Activated T-helper 1 cell treated with anti-CD3 and anti-CD28 coated beads, Interleukin-12 subunit alpha, Interleukin-12 subunit beta, Interleukin-2, Interleukin-4 antibody, amounts not matched to agents 30 ng/mL and 10 ng/mL and 1 ng/mL, durations not matched to agents 14 hours and 24 hours and 36 hours (primary cell): ENCODE measurements around the gene ERGIC1. TPM values are rescaled to one million over a fixed set of nuclear protein-coding genes. Genes with fewer than 3 reads are reported as not detected.
A peak's percentile ranks its signal among the peaks of the same experiment; 100 is the strongest.
"Not testable (repeated sequence)": the region's sequence is repeated elsewhere in the genome, so short reads cannot be mapped to it uniquely, and the experiment has no call there.

Source experiments
- DNase-seq: peaks from one replicate; pipeline ENCODE4 v3.0.0; 2021; ENCODE audit warnings: low spot score
- H3K27ac Mint-ChIP-seq: one replicate; pipeline ENCODE4 v1.8.0; 2021; ENCODE audit warnings: mild to moderate bottlenecking, mixed read lengths
- H3K27me3 Mint-ChIP-seq: one replicate; pipeline ENCODE4 v1.8.0; 2022; ENCODE audit warnings: mild to moderate bottlenecking, moderate library complexity, mixed read lengths; ENCODE audit not compliant: insufficient read depth
- H3K36me3 Mint-ChIP-seq: one replicate; pipeline ENCODE4 v1.8.0; 2021; ENCODE audit warnings: low read depth, mixed read lengths
- H3K4me1 Mint-ChIP-seq: one replicate; pipeline ENCODE4 v1.8.0; 2021; ENCODE audit warnings: low read depth, mixed read lengths
- H3K4me3 Mint-ChIP-seq: one replicate; pipeline ENCODE4 v1.8.0; 2021; ENCODE audit warnings: mild to moderate bottlenecking, moderate library complexity, mixed read lengths
- H3K9me3 Mint-ChIP-seq: one replicate; pipeline ENCODE4 v1.8.0; 2021; ENCODE audit warnings: mixed read lengths
- intact Hi-C: fragments of 100-400 bp; cut with micrococcal nuclease; formaldehyde crosslinking; loops from one replicate; pipeline ENCODE4 v1.15.1; 2024
- total RNA-seq: library from RNA; stranded (reverse); gene quantifications from 2 replicates; pipeline ENCODE4 v1.2.3, GENCODE V29; 2022

ERGIC1 gene, protein sequence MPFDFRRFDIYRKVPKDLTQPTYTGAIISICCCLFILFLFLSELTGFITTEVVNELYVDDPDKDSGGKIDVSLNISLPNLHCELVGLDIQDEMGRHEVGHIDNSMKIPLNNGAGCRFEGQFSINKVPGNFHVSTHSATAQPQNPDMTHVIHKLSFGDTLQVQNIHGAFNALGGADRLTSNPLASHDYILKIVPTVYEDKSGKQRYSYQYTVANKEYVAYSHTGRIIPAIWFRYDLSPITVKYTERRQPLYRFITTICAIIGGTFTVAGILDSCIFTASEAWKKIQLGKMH
- total RNA-seq = 47.4 and 47.9 TPM in 2 replicates

DNA sequence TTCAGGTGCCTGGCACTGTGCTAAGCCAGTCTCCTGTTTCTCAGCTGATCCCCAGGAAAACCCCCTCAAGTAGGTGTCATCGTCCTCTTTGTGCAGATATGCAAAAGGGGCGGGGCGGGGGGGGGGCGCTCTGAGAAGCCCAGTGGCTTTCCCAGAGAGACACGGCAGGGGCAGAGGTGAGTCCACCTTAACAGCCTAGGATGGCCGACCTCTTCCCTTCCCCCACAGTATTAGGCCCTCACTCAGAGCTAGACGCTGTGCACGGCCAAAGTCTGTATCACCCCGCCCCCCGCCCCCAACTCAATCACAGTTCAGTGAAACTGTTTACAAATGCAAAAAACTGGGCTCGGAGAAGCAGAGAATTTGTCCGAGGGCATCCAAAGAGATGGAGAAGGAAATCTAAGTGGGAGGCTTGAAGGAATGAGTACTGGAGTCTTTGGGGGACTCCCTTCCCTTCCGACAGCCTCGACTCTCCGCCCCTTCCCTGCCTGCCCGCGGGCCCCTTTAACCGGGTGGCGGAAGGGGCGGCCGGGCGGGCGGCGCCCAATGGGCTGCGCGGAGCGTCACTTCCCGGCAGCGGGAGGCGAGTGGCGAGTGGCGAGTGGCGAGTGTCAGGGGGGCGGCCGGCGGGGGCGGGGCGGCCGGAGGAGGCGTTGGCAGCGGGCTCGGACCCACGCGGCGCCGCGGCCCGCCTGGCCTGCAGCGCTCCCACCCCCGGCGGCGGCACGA, at the start of gene ERGIC1:
ERGIC1 (plus strand) TSS at position 566 of the 729 bp plus-strand sequence; CDS start at position 729, 163 bp downstream.
- peak; percentile 79 for DNase-seq
- intact Hi-C loops = loop anchor here (1.0 to 2.0 kb wide), 7 partner anchors 27 to 310 kb away; partner anchors contain the start of genes BNIP1, CREBRF and DUSP1
- Mint-ChIP-seq H3K9me3 (no peaks in the 10 kb centered on the region), H3K4me3 (peak within 1 kb of the TSS; percentile 88), H3K27ac (peak within 1 kb of the TSS; percentile 85), H3K4me1 (peaks cover 19% of the 10 kb centered on the region), H3K27me3 (no peaks in the 10 kb centered on the region), H3K36me3 (no peaks in the 10 kb centered on the region)

DNA sequence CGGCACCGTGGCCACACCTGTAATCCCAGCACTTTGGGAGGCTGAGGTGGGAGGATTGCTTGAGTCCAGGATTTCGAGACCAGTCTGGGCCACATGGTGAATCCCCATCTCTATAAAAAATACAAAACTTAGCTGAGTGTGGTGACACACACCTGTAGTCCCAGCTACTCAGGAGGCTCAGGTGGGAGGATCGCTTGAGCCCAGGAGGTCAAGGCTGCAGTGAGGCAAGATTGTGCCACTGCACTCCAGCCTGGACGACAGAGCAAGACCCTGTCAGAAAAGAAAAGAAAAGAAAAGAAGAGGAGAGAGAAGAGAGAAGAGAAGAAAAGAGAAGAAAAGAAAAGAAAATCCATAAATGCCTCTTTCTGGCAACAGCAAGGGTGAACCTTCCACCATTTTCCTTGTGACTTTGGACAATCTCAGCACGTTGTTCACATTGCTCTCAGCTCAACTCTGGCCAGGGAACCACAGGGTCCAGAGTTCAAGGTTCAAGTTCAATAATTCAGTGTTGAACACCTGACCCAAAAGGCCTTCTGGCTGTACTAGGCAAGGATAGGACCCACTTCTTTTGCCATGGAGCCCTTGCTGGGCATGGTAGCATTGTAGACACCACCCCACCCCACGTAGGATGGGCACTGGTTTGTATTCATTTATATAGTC, 48.5 kb upstream of the ERGIC1 start:
- H3K9me3 Mint-ChIP-seq = no peaks in the 10 kb centered on the region

DNA sequence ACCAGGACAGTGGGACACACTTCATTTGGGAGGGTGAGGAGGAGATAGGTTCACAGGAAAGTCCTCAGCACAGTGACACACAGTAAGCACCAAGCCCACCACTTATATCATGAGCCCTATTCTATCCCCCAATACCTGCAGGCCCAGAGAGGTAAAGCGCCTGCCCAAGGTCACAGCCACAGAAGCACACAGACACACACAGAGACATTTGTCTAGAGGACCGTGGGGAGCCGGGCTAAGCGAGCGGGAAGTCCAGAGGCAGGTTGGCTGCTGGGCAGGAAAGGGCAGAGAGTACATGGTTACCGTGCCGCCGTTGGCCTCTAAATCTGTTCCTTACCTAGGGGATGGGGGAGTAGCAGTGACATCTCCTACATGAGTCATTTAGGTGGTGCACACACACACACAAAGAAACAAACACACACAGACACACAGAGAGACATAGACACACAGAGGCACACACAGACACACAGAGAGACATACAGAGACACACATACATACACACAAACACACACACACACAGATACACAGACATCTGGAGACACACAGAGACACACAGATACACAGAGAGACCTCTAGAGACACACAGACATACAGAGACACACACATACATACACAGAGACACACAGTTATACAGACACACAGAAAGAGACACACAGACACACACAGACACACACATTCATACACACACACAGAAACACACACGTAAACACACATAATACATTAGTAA, 47.2 kb upstream of the ERGIC1 start:
- H3K4me1 Mint-ChIP-seq = no peaks in the 10 kb centered on the region
- DNase-seq = no peak
- H3K27me3 Mint-ChIP-seq = peaks cover 3% of the 10 kb centered on the region
- H3K36me3 Mint-ChIP-seq = no peaks in the 10 kb centered on the region
- intact Hi-C loops = no loop called here
- no peak overlapping the region for H3K27ac Mint-ChIP-seq
- no peak overlapping the region for H3K4me3 Mint-ChIP-seq
- H3K9me3 Mint-ChIP-seq = no peaks in the 10 kb centered on the region

More for the DNA sequence above, 48.5 kb upstream of the ERGIC1 start:
- intact Hi-C loops = no loop called here
- Mint-ChIP-seq H3K4me3 (no peak overlapping the region), H3K4me1 (no peaks in the 10 kb centered on the region), H3K36me3 (no peaks in the 10 kb centered on the region), H3K27ac (no peak overlapping the region), H3K27me3 (peaks cover 3% of the 10 kb centered on the region)
- no peak for DNase-seq

DNA sequence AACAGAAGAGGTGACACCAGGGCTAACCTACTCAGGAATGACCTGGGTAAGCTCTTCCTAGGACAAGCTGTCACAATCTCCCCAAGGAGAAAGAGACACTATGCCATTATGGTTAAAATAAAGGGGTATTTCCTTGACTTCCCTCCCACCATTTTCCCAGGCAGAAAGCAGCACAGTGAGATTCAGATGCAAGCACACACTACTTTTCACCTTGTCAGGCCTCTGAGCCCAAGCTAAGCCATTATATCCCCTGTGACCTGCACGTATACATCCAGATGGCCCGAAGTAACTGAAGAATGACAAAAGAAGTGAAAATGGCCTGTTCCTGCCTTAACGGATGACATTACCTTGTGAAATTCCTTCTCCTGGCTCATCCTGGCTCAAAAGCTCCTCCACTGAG, 46.5 kb upstream of the ERGIC1 start:
- H3K4me3 Mint-ChIP-seq, intact Hi-C loops, H3K27ac Mint-ChIP-seq, H3K36me3 Mint-ChIP-seq, H3K27me3 Mint-ChIP-seq, H3K4me1 Mint-ChIP-seq, DNase-seq, H3K9me3 Mint-ChIP-seq: not testable (repeated sequence)

DNA sequence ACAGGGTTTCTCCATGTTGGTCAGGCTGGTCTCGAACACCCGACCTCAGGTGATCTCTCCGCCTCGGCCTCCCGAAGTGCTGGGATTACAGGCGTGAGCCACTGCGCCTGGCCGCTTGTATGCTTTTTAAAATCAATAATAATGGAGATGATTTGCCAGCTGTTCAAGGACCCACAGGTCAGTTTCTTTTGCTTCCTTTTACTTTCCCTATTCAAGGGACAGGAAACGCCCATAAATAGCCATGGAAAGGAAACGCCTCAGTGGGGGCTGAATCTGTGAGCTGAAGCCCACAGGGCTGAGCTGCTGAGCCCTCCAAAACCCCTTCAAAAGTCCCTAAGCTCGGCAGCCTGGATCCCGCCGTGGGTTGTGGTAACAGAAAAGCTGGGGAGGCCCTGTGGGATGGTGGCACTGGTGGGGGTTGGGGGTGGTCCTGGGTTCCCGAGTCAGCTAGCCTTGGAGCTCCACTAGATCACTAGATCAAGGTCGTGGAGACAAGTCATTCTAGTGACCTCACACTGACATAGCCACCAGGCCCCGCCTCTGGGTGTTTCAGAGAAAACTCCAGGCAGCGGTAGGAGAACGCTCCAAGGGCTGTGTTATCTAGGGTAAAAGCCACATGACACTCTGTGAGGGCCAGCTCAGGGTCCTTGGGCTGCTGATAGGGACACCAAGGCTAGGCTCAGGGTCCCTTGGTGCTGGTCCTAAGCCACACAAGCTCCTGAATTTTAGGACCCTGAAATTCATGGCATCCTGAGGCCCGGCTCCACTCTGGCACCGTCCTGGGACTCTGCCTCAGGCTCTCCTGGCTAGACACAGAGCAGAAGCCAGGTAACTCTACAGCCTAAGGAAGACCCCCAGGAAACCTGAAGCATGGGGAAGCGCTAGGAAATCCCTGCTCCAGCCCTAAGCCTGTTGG, 45.0 kb upstream of the ERGIC1 start:
- Mint-ChIP-seq H3K27me3 (peaks cover 3% of the 10 kb centered on the region), H3K36me3 (no peaks in the 10 kb centered on the region), H3K4me3 (no peak overlapping the region), H3K4me1 (no peaks in the 10 kb centered on the region), H3K9me3 (no peaks in the 10 kb centered on the region), H3K27ac (no peak overlapping the region)
- intact Hi-C loops = no loop called here
- DNase-seq = no peak

DNA sequence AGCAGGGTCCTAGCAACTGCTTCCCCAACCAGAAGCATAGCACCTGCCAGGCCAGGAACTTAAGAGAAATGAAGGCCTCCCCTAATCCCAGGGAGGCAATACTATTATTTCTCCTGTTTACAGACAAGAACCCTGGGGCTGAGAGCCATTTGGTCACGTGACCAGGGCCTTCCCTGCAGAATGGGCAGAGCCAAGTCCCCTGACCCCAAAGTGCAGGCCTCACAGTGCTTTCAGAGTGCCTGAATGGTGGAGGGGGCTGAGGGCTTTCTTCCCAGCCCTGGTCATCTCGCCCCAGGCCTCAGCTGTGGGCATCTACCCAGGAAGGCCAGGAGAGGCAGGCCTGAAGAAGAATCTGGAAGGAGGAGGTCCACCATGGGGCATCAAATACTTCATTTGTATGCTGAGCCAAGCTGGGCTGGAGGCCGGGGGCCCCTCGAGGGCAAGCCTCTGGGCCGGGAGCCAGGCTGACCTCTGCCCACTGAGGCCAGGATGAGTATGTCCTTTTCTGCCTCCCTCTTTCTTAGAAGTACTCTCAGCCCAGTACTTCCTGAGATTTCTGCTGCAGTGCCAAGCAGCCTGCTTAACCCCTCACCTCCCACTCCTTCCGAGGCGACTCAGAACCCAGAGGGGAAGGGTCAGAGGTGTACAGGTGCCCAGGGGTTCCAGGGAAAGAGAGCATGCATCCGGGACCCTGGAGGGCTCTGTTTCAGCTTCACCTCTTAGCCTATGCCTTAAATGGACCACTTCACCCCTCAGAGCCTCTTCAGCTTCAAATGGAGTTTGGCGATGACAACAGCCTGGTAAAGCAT, 44.2 kb upstream of the ERGIC1 start:
- H3K4me3 Mint-ChIP-seq = no peak overlapping the region
- no peaks in the 10 kb centered on the region for H3K4me1 Mint-ChIP-seq
- DNase-seq = no peak
- no peaks in the 10 kb centered on the region for H3K27me3 Mint-ChIP-seq
- no peaks in the 10 kb centered on the region for H3K36me3 Mint-ChIP-seq
- H3K27ac Mint-ChIP-seq = no peak overlapping the region
- intact Hi-C loops = no loop called here
- no peaks in the 10 kb centered on the region for H3K9me3 Mint-ChIP-seq

DNA sequence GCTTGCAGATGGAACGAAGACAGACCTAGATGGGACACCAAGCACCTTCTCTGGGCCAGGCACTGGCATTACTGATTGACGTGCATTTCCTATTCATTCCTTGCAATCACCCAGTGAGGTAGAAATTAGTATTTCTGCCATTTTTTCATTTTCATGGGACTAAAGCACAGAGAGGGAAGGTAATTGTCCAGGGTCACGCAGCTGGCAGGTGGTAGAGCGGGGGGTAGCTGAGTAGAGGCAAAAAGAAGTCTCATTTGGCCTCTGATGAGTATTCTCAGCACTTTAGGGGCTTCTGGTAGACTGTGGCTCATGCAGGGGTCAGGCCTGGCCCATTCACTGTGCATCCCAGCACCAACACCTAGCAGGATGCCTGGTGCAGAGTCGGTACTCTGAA, 43.6 kb upstream of the ERGIC1 start:
- intact Hi-C loops = no loop called here
- H3K4me3 Mint-ChIP-seq = no peak overlapping the region

DNA sequence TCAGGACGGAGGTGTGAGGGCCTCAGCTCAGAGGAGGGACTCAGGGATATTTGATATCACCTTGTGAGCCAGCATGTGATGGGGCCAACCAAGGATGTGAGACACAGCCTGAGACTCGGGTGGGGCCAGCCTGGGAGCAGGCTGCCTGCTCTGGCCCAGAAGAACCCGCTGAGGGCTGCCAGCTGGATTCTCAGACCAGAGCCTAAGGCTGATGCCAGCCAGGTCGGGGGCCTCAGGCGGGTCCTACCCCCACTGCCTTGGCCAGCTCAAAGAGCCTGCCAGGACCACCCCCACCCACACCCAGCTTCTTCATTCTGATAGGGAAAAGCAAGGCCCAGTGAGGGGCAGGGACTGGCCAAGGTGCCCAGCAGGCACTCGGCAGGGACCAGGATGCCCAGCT, 42.8 kb upstream of the ERGIC1 start:
- Mint-ChIP-seq H3K36me3 (no peaks in the 10 kb centered on the region), H3K27ac (no peak overlapping the region), H3K9me3 (no peaks in the 10 kb centered on the region), H3K4me3 (no peak overlapping the region), H3K4me1 (no peaks in the 10 kb centered on the region), H3K27me3 (no peaks in the 10 kb centered on the region)
- intact Hi-C loops = no loop called here
- no peak for DNase-seq

More for the DNA sequence above, 43.6 kb upstream of the ERGIC1 start:
- Mint-ChIP-seq H3K4me1 (no peaks in the 10 kb centered on the region), H3K27ac (no peak overlapping the region), H3K9me3 (no peaks in the 10 kb centered on the region), H3K27me3 (no peaks in the 10 kb centered on the region), H3K36me3 (no peaks in the 10 kb centered on the region)
- no peak for DNase-seq

DNA sequence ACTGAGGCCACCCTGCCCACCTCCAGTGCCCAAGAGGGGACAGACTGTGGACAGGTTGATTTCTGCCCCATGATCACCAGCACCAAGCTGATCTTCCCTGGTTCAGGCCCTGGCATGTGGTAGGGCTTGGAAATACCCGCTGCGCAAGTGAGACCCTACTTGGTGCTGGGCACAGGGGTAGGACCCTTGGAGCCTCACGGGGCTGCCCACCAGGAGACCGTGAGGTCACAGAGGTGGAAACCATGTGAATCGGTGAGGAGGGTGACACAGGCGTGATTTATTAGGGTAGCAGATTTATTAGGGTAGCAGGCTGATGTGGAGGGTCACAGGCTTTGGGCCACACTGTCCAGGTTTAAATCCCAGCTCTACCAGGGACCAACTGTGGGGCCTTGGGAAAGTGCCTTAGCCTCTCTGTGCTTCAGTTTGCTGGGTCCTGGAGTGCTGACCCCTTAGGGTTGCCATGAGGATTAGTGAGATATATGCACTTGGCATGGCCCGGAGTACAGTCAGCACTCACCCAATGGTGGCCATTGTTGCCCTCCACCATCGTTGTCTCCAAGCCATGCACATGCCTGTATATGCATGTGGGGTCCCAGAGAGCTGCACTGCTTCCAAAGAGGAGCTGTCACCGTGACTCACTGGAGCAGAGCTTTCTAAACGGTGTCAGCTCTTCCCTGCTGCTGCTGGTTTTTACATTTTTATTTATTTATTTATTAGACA, 42.2 kb upstream of the ERGIC1 start:
- no peaks in the 10 kb centered on the region for H3K36me3 Mint-ChIP-seq
- DNase-seq = no peak
- H3K4me1 Mint-ChIP-seq = no peaks in the 10 kb centered on the region
- no peak overlapping the region for H3K4me3 Mint-ChIP-seq
- no peaks in the 10 kb centered on the region for H3K27me3 Mint-ChIP-seq
- no peaks in the 10 kb centered on the region for H3K9me3 Mint-ChIP-seq
- intact Hi-C loops = no loop called here
- H3K27ac Mint-ChIP-seq = no peak overlapping the region

DNA sequence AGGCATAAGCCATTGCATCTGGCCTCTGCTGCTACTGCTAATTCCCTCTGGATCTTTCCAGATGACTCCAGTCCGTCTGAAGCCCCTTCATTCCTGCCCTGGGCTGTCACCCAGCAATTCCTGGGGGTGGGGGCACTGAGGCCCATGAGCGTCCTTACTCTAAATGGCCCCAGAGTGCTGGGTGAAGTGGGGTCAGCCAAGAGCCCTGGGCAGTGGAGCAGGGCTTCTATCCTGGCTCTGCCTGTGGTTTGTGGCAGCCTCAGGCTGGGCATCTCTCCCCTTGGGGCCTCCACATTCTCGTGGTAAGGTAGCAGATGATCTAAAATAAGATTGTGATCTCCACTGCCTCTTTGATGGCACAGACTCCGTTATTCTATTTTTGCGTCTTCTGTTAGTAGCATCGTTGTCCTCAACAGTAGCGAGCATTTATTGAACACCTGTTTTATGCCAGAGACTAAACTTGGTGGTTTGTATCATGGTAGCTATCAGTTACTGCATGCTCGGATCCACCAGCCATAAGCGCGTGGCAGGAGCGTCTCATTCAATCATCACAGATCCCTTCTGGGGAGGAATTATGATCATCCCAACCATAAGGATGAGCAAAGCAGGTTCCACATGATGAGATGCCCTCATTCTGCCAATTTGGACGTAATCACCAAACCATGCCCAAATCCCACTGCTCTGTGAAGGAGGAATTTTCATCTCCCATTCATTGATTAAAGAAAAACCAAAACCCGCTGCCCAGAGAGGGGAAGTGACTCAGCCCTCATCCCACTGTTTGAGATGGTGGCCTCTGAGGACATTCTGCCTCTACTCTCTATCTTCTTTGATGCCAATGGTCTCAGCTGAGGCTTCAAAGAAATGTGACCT, 41.1 kb upstream of the ERGIC1 start:
- H3K36me3 Mint-ChIP-seq = no peaks in the 10 kb centered on the region
- no peak for DNase-seq
- no peak overlapping the region for H3K27ac Mint-ChIP-seq
- H3K9me3 Mint-ChIP-seq = no peaks in the 10 kb centered on the region
- H3K4me3 Mint-ChIP-seq = no peak overlapping the region
- peaks cover 6% of the 10 kb centered on the region for H3K4me1 Mint-ChIP-seq
- no peaks in the 10 kb centered on the region for H3K27me3 Mint-ChIP-seq
- intact Hi-C loops = no loop called here
